Testis (tissue), 3 donors: ENCODE measurements around the gene PUS7. TPM values are rescaled to one million over a fixed set of nuclear protein-coding genes. Genes with fewer than 3 reads are reported as not detected.
"Not testable (repeated sequence)": the region's sequence is repeated elsewhere in the genome, so short reads cannot be mapped to it uniquely, and the experiment has no call there.

Experiments used
- DNase-seq: peaks from one replicate; pipeline ENCODE4 v3.0.0-alpha.2; 2019
- H3K27ac ChIP-seq, 2 donors: fragments of 200-600 bp; sonication (generic); one replicate each; pipeline ENCODE4 v1.5.1; 2019
- H3K27me3 ChIP-seq: fragments of 200-600 bp; sonication (generic); one replicate; pipeline ENCODE4 v1.5.1; 2019
- H3K36me3 ChIP-seq: fragments of 200-600 bp; sonication (generic); one replicate; pipeline ENCODE4 v1.5.1; 2017; ENCODE audit warnings: low read depth; ENCODE audit errors: missing control alignments
- H3K4me1 ChIP-seq: fragments of 200-600 bp; sonication (generic); one replicate; pipeline ENCODE4 v1.5.1; 2019
- H3K4me3 ChIP-seq, 2 donors: fragments of 200-600 bp; sonication (generic); one replicate each; pipeline ENCODE4 v1.5.1; 2017 to 2019
- H3K9me3 ChIP-seq: fragments of 200-600 bp; sonication (generic); one replicate; pipeline ENCODE4 v1.5.1; 2017
- CTCF ChIP-seq, 3 experiments: fragments of 450-650 bp in 2 of 3; fragments of 200-600 bp in 1 of 3; sonication (generic) in 1 of 3; IDR thresholded peaks; one replicate each; pipeline ENCODE4 v1.5.1; 2016 to 2019; ENCODE audit warnings: antibody characterized with exemption in 3 of 3, mild to moderate bottlenecking in 2 of 3, moderate library complexity in 1 of 3
- POLR2A ChIP-seq: fragments of 450-650 bp; IDR thresholded peaks from one replicate; pipeline ENCODE4 v1.6.1; 2017; ENCODE audit warnings: antibody characterized with exemption, mild to moderate bottlenecking, moderate library complexity
- WGBS, 2 donors: methylation state at CpG; one replicate each; pipeline ENCODE4 v1.1.5; 2018; 5-methylcytosine and 5-hydroxymethylcytosine counted together
- intact Hi-C: fragments of 100-400 bp; cut with DNase I; formaldehyde crosslinking; loops from one replicate; pipeline ENCODE4 v1.15.1; 2023; ENCODE audit warnings: low total_unique reads
- polyA plus RNA-seq: library from polyadenylated mRNA; stranded (reverse); fragments of 350-450 nt; fragmentation: Illumina TruSeq; extraction: RNeasy Lipid Tissue Mini Kit (QIAGEN cat#74804); gene quantifications from one replicate; pipeline ENCODE4 v1.2.3, GENCODE V29; 2014; ENCODE audit warnings: low read depth, low replicate concordance; ENCODE audit not compliant: insufficient read depth
- total RNA-seq, 2 donors: library from RNA; depleted of rRNA; stranded (reverse); fragments of >200 nt; gene quantifications; one replicate each; pipeline ENCODE4 v1.2.3, GENCODE V29; 2016

PUS7 gene
- total and polyA plus RNA-seq, 3 donors from 2014 or later = 8.7 to 18.0 (median 10.6) TPM

- Histone ChIP-seq H3K27ac (no peak overlapping the region), H3K36me3 (no peaks in the 10 kb centered on the region), H3K9me3 (no peaks in the 10 kb centered on the region), H3K4me3 (no peak overlapping the region), H3K4me1 (peaks cover 5% of the 10 kb centered on the region), H3K27me3 (no peaks in the 10 kb centered on the region)
- 73 to 79% methylated on average over 6 of the region's 6 CpGs for WGBS, 2 donors
- intact Hi-C loops = no loop called here
- TF ChIP-seq CTCF (IDR thresholded peaks at IDR 0.05) = no peak
- TF ChIP-seq POLR2A = no peak
- DNase-seq = no peak
These were observed 2.7 kb downstream of the PUS7 start for GRCh38 chr7:105519353-105519752.

GRCh38 chr7:105515610-105516009 is 6.5 kb downstream of the PUS7 start:
- H3K27me3 ChIP-seq, H3K4me3 ChIP-seq, H3K36me3 ChIP-seq, DNase-seq, intact Hi-C loops, H3K4me1 ChIP-seq, H3K9me3 ChIP-seq, H3K27ac ChIP-seq: not testable (repeated sequence)
- WGBS, 2 donors = 98 to 100% methylated on average over 7 of the region's 7 CpGs

- no peak for DNase-seq
These were observed 9.0 kb downstream of the PUS7 start for GRCh38 chr7:105512926-105513526.

GRCh38 chr7:105512415-105512814 is 9.7 kb downstream of the PUS7 start:
- TF ChIP-seq CTCF (IDR thresholded peaks at IDR 0.05) (no peak), POLR2A (no peak)
- no peak overlapping the region for H3K27ac ChIP-seq
- no peaks in the 10 kb centered on the region for H3K4me1 ChIP-seq
- no peaks in the 10 kb centered on the region for H3K9me3 ChIP-seq
- intact Hi-C loops = no loop called here
- H3K36me3 ChIP-seq = no peaks in the 10 kb centered on the region
- WGBS, 2 donors = 75 to 86% methylated on average over 4 of the region's 4 CpGs
- DNase-seq = no peak
- no peak overlapping the region for H3K4me3 ChIP-seq
- H3K27me3 ChIP-seq = no peaks in the 10 kb centered on the region

More at GRCh38 chr7:105512926-105513526, 9.0 kb downstream of the PUS7 start:
- intact Hi-C loops = no loop called here
- TF ChIP-seq POLR2A (no peak), CTCF (IDR thresholded peaks at IDR 0.05) (no peak)
- H3K4me1 ChIP-seq = no peaks in the 10 kb centered on the region
- 84 to 86% methylated on average over 4 of the region's 4 CpGs for WGBS, 2 donors
- no peak overlapping the region for H3K27ac ChIP-seq
- H3K27me3 ChIP-seq = no peaks in the 10 kb centered on the region
- no peaks in the 10 kb centered on the region for H3K36me3 ChIP-seq
- no peak overlapping the region for H3K4me3 ChIP-seq
- no peaks in the 10 kb centered on the region for H3K9me3 ChIP-seq

- Histone ChIP-seq H3K27me3 (no peaks in the 10 kb centered on the region), H3K27ac (no peak overlapping the region), H3K4me3 (no peak overlapping the region), H3K4me1 (no peaks in the 10 kb centered on the region), H3K9me3 (no peaks in the 10 kb centered on the region), H3K36me3 (no peaks in the 10 kb centered on the region)
- DNase-seq = no peak
- 78 to 81% methylated on average over 9 of the region's 9 CpGs for WGBS, 2 donors
- intact Hi-C loops = no loop called here
- TF ChIP-seq CTCF (IDR thresholded peaks at IDR 0.05) (no peak), POLR2A (no peak)
These were observed 19.9 kb downstream of the PUS7 start for GRCh38 chr7:105502173-105502572.
